Activated naive CD4-positive, alpha-beta T cell treated with anti-CD3 and anti-CD28 coated beads, Interleukin-2, amount 10 ng/mL, durations not matched to agents 7 days and 5 days (primary cell): Measurements from ENCODE around the gene SLC11A1.

Source experiments
- CTCF ChIA-PET: fragments of 350-600 bp; sonication (Branson Sonifier 250); formaldehyde crosslinking; loops from one replicate; lab custom pipeline; 2021; ENCODE audit warnings: antibody characterized with exemption; lab: Charles Lee
- DNase-seq: peaks from one replicate; pipeline ENCODE4 v3.0.0-alpha.2; 2020
- H3K27ac Mint-ChIP-seq: one replicate; pipeline ENCODE4 v1.8.0; 2021; ENCODE audit warnings: mild to moderate bottlenecking, moderate library complexity, mixed read lengths
- H3K27me3 Mint-ChIP-seq: one replicate; pipeline ENCODE4 v1.8.0; 2021; ENCODE audit warnings: mild to moderate bottlenecking, mixed read lengths
- H3K36me3 Mint-ChIP-seq: one replicate; pipeline ENCODE4 v1.8.0; 2021; ENCODE audit warnings: mixed read lengths
- H3K4me1 Mint-ChIP-seq: one replicate; pipeline ENCODE4 v1.8.0; 2021; ENCODE audit warnings: mixed read lengths
- H3K4me3 Mint-ChIP-seq: one replicate; pipeline ENCODE4 v1.8.0; 2021; ENCODE audit warnings: mild to moderate bottlenecking, moderate library complexity, mixed read lengths
- H3K9me3 Mint-ChIP-seq: one replicate; pipeline ENCODE4 v1.8.0; 2021; ENCODE audit warnings: mixed read lengths

The SLC11A1 gene

DNA sequence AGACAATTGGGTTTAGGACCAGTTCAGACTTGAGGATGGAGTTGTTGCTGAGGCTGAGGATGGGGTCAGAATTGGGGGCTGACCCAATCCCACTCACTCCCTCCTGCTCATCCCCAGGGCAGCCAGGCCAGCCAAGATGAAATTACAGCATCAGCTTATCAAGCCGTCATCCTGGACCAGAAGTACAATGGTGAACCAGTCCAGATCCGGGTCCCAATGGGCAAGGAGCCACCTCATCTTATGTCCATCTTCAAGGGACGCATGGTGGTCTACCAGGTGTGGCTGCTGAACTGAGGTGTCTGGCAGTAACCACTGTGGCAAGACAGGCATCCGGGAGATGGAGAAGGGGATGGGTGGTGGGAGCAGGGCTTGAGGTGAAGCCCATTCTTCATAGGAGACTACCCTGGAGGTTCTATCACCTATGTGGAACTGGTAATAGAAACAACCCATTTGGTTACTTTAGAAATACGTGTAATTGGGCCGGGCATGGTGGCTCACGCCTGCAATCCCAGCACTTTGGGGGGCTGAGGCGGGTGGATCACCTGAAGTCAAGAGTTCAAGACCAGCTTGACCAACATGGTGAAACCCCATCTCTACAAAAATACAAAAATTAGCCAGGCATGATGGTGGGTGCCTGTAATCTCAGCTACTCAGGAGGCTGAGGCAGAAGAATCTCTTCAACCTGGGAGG lies 50.7 kb downstream of the SLC11A1 start:
- CTCF ChIA-PET: no interaction called here
- Mint-ChIP-seq H3K27ac (no peak overlapping the region), H3K36me3 (no peaks in the 10 kb centered on the region), H3K27me3 (peaks cover 38% of the 10 kb centered on the region), H3K4me1 (peaks cover 3% of the 10 kb centered on the region), H3K4me3 (no peak overlapping the region), H3K9me3 (no peaks in the 10 kb centered on the region)
- DNase-seq: no peak

DNA sequence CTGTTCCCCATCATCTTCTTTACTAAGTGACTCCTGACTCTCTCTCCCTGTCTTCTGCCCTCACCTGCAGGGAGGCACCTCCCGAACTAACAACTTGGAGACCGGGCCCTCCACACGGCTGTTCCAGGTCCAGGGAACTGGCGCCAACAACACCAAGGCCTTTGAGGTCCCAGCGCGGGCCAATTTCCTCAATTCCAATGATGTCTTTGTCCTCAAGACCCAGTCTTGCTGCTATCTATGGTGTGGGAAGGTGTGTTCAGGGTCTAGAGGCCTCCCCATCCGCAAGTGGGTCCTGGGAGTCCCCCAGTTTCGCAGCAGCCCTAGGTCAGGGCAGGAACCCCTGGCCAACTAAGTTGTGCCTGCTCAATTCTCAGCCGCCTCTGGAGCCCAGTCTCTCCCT lies 52.4 kb downstream of the SLC11A1 start:
- Mint-ChIP-seq H3K4me3 (no peak overlapping the region), H3K4me1 (peaks cover 3% of the 10 kb centered on the region), H3K27me3 (peaks cover 38% of the 10 kb centered on the region), H3K36me3 (no peaks in the 10 kb centered on the region), H3K27ac (no peak overlapping the region), H3K9me3 (no peaks in the 10 kb centered on the region)
- CTCF ChIA-PET: no interaction called here
- no peak for DNase-seq

DNA sequence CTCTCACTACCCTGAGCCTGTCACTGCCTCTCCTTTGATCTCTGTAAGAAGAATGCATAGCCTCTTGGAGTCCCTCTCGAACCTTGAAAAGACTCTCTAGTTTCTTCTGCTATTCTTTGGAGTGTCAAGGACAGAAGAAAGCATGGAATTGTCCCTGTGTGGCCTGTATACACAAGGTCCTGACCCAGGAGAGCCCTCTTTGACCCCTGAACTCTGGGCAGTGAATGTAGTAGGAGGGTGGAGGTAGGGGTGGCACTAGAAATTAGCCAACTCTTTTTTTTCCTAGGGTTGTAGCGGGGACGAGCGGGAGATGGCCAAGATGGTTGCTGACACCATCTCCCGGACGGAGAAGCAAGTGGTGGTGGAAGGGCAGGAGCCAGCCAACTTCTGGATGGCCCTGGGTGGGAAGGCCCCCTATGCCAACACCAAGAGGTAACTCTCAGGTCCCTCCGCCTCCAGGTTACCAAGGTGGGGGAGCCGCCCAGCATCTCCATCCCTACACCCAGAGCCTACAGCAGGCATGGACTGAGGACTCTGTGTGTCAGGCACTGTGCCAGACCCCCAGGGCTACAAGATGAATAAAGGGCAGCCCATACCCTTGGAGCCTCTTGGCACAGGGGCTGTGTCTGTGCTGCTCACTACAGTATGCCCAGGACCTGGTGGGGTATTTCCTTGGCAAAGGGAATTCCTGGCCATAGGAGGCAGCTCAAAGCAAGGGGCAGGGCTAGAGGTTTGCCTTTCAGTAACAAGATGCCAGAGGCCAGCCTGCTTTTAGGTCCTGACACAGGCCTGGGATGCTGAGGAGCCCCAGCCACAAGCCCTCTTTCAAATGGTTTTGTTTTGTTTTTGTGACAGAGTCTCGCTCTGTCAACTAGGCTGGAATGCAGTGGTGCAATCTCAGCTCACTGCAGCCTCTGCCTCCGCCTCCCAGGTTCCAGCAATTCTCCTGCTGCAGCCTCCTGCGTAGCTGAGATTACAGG lies 53.2 kb downstream of the SLC11A1 start:
- CTCF ChIA-PET: no interaction called here
- no peak overlapping the region for H3K4me3 Mint-ChIP-seq
- no peaks in the 10 kb centered on the region for H3K36me3 Mint-ChIP-seq
- no peak overlapping the region for H3K27ac Mint-ChIP-seq
- no peak for DNase-seq
- peaks cover 2% of the 10 kb centered on the region for H3K4me1 Mint-ChIP-seq
- H3K27me3 Mint-ChIP-seq: peaks cover 37% of the 10 kb centered on the region
- no peaks in the 10 kb centered on the region for H3K9me3 Mint-ChIP-seq

DNA sequence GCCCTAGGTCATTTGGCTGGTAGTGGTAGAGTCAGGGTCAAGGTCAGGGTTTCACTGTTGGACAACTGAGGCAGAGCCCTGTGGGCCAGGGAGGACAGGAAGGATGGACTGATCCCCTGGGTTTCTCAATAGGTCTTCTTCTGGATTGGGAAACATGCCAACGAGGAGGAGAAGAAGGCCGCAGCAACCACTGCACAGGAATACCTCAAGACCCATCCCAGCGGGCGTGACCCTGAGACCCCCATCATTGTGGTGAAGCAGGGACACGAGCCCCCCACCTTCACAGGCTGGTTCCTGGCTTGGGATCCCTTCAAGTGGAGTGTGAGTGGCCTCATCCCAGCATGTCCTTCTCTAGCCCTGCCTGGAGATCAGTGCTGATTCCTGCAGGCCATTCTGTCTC lies 54.9 kb downstream of the SLC11A1 start:
- CTCF ChIA-PET: no interaction called here
- DNase-seq: no peak
- Mint-ChIP-seq H3K36me3 (no peaks in the 10 kb centered on the region), H3K4me1 (no peaks in the 10 kb centered on the region), H3K9me3 (no peaks in the 10 kb centered on the region), H3K27me3 (peaks cover 24% of the 10 kb centered on the region), H3K4me3 (no peak overlapping the region), H3K27ac (no peak overlapping the region)

DNA sequence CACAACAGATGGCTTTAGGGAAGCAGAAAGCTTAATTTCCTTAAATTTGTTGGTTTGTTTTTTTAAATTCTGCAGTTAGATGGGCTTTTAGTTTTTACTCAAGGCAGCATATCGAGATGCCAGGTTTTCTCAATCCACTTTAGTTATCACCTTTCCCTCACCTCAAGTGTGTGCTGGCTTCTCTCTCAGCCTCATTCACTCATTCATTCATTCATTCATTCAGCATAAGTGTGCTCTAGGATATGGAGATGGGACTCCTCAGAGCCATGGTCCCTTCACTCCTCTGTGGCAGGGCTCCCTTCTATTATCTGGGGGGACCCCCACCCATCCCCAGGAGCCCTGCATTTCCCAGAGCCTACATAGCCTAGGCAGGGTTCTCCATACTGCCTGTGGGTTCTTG lies 55.9 kb downstream of the SLC11A1 start:
- no peak for DNase-seq
- peaks cover 15% of the 10 kb centered on the region for H3K27me3 Mint-ChIP-seq
- H3K4me1 Mint-ChIP-seq: no peaks in the 10 kb centered on the region
- CTCF ChIA-PET: no interaction called here
- H3K9me3 Mint-ChIP-seq: no peaks in the 10 kb centered on the region
- no peak overlapping the region for H3K27ac Mint-ChIP-seq
- H3K4me3 Mint-ChIP-seq: no peak overlapping the region
- H3K36me3 Mint-ChIP-seq: no peaks in the 10 kb centered on the region

DNA sequence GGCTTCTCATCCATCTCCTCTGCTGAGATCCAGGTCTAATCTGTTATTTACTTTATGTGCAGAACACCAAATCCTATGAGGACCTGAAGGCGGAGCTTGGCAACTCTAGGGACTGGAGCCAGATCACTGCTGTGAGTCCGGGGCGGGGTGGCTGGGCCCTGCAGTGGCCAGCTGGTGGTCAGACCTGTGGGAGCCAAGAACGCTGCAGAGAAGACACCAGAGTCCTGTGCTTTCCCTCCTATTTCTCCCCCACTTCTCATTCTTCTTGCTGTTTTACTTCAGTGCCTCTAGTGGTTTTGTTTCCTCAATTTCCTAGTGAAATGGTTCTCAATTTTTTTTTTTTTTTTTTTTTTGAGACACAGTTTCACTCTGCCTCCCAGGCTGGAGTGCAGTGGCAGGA lies 56.5 kb downstream of the SLC11A1 start:
- H3K4me1 Mint-ChIP-seq: no peaks in the 10 kb centered on the region
- no peaks in the 10 kb centered on the region for H3K9me3 Mint-ChIP-seq
- no peak overlapping the region for H3K27ac Mint-ChIP-seq
- H3K36me3 Mint-ChIP-seq: no peaks in the 10 kb centered on the region
- H3K27me3 Mint-ChIP-seq: peaks cover 10% of the 10 kb centered on the region
- CTCF ChIA-PET: no interaction called here
- no peak for DNase-seq
- no peak overlapping the region for H3K4me3 Mint-ChIP-seq

DNA sequence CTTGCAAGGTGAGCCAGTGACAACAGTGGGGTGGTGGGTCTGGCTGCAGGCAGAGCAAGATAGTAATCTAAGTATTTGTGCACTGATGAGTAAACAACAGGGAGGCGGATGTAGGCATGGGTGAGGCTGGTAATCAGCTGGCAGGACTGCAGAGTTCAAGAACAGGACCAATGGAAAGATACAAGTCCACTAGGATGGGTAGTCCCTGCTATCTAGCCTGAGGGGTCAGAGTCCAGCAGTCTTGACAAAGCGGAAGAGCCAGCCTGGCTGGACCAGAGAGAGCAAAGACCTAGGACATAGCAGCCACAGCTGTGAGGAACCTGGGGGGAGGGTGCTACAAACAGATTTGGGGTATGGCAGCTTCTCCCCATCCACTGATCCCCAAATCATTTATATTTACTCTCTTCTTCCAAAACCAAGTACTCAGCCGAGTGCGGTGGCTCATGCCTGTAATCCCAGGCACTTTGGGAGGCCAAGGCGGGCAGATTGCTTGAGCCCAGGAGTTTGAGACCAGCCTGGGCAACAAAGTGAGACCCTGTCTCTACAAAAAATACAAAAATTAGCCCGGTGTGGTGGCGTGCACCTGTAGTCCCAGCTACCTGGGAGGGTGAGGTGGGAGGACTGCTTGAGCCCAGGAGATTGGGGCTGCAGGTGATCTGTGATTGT lies 62.8 kb downstream of the SLC11A1 start:
- no peak for DNase-seq
- Mint-ChIP-seq H3K27me3 (no peaks in the 10 kb centered on the region), H3K27ac (no peak overlapping the region), H3K36me3 (peaks cover 19% of the 10 kb centered on the region), H3K4me1 (peaks cover 3% of the 10 kb centered on the region), H3K4me3 (no peak overlapping the region), H3K9me3 (no peaks in the 10 kb centered on the region)
- CTCF ChIA-PET: no interaction called here

DNA sequence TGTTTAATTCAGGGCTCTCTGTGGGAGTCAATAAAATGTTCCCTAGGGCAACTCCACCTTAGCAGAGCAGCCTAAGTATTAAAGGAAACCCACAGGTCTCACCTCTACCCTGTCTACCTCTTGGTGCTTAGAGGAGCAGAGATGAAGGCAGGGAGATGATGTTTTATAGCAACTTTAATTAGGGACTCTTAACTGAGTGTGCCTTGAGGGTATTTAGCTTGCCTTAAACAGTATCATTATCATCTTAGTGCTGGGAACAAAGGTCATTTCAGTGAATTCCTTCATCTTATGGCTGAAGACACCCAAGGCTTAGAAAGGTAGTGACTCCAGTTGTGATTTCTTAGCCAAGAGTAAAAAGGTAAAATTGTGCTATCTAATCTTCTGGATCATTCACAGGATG lies 63.5 kb downstream of the SLC11A1 start:
- DNase-seq: no peak
- peaks cover 24% of the 10 kb centered on the region for H3K36me3 Mint-ChIP-seq
- no peak overlapping the region for H3K27ac Mint-ChIP-seq
- H3K27me3 Mint-ChIP-seq: no peaks in the 10 kb centered on the region
- H3K4me3 Mint-ChIP-seq: no peak overlapping the region
- no peaks in the 10 kb centered on the region for H3K9me3 Mint-ChIP-seq
- peaks cover 3% of the 10 kb centered on the region for H3K4me1 Mint-ChIP-seq
- CTCF ChIA-PET: interaction anchor here (0.9 kb wide), 1 partner anchor 20 kb away, joined by 3 read pairs; no protein-coding TSS in a partner anchor
